GM21528 (cell line): ENCODE data around the gene PRMT9.
A peak's percentile ranks its signal among the peaks of the same experiment; 100 is the strongest.

Experiments used
- ATAC-seq: cut with Tn5 transposase; IDR thresholded peaks from one replicate; pipeline ENCODE4 v1.9.1; 2021; ENCODE audit warnings: mild to moderate bottlenecking, moderate library complexity; ENCODE audit not compliant: unreplicated experiment, low FRiP score

PRMT9 gene

DNA sequence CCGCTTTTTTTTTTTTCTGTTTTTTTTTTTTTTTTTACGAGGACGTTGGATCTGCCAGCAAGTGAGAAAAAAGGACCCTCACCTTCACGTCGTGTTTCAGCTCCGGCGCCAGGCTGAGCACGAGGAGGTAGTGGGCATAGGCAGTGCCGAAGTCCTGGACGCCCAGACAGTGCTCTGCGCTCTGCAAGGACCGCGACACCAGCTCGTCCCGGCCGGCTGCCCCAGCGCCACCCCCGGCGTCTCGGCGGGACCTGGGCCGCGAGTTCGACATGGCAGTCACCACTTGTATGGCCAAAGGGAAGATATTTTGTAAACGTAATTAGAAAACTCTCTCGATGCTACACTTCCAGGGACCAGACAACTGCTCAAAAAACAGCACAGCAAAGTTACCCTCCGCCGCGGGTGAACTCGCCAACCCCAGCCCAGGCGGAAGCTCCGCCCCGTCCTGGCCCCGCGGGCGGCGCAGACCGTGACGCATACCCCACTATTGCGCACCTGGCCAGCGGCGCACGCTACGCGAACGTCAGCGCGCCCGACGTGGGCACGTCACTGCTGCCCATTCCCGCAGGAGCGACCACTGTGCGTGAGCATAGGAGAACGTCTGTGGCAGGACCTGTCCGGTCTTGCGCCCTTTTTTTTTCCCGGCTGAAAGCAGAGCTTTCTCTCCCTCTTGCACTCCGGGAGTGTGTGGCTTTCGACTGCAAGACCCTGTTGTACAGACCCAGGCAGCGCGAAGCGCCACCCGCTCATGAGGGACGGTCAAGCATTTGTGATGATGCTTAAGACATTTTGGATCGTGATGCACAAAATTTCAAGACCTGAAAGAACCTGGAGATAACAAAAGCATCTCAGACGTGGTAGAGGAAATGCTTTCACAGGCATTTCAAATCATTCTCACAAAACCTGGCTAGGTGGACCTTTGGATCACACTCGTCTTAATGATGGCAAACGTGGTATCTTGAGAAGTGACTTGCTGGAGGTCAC is at the start of gene PRMT9:
PRMT9 (minus strand) TSS at position 447 of the 984 bp plus-strand sequence; CDS start at position 271, 176 bp downstream.
- peak; percentile 100 for ATAC-seq

- ATAC-seq: peak; percentile 26
Observed at GRCh38 chr4:147732518-147733235, 48.7 kb upstream of the PRMT9 start.

DNA sequence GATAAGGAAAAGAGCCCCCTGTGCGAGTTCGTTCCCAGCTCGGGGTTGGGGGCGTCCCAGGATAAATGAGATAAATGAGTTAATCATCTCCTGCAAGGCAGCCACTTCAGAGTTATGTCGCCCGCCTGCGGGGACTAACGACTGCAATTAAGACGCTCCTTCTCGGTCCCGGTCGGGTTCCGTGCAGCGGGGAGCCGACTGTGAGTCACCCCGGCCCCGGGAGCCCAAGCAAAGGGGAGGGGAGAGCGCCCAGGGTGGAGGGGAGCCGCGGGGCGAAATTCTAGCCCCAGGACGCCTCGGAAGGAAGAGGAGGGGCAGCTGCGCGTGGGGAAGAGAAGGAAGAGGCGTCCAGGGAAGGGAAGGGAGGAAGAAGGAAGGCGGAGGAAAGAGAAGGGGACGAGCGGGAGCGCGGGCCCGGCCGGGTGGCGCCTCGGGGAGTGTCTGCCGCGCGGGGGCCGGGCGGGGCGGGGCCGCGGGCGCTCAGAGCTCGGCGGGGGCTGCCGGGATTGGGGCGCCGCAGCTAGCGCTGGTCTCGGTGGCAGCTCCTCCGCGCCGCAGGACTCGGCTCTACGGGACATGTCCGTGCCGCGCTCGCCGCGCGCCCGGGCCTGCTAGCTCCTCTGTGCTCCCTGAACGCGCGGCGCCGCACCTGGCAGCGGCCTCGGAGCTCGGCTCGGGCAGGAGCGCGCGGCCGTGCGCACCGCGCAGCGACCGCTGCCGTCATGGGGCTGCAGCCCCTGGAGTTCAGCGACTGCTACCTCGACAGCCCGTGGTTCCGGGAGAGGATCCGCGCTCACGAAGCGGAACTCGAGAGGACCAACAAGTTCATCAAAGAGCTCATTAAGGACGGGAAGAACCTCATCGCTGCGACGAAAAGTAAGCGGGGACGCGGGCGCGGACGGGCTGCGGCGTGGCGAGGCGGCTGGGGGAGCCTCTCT is 47.9 kb upstream of the PRMT9 start, which contains the start of gene ARHGAP10:
ARHGAP10 (plus strand) TSS at position 509 of the 938 bp plus-strand sequence; CDS start at position 723, 214 bp downstream.
- peak; percentile 70 for ATAC-seq

DNA sequence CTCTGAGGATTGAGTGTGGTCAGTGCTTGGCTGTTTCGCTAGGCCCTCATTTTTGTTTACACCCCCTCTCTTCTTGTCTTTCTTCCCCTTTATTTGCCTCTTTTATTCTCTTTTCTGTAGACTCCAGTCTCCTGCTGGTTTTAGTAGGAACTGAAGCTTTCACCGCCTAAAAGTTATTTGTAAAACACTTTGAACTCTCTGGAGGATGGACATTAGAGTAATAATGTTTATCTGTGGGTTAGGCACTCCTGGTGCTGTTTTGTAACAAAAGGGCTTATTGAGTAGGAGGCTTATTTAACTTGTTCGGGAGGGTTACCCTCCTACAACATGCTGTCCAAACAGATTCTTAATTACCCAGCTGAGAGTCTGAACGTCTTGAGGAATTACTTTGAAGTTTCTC is 46.4 kb upstream of the PRMT9 start:
- no peak for ATAC-seq

DNA sequence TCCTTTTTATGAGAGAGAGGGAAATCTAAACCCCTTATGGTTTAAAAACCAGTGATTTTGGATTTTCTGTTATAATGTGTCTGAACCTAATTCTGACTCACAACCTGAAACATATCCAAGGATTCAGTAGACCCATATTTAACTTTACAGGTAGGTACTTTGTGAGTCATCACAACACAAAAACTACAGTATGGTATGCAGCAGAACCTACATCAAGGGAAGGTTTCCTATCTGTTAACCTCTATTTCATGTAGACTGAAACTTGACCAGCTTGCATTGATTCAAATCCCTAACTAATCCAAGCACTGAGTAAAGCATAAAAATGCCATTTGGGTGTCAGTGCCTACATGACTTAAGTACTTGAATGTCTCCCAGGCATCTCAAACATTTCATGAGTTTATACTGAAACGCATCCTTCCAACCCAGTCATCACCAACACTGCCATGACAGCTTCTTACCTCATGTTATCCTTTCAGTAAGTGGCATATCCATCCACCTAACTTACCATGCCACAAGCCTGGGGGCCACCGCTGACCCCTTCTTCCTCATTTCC is 43.6 kb upstream of the PRMT9 start:
- no peak for ATAC-seq

- ATAC-seq: no peak
Observed at GRCh38 chr4:147725673-147726072, 41.7 kb upstream of the PRMT9 start.

- no peak for ATAC-seq
Observed at GRCh38 chr4:147724468-147725201, 40.7 kb upstream of the PRMT9 start.

GRCh38 chr4:147723326-147723725 is 39.4 kb upstream of the PRMT9 start:
- no peak for ATAC-seq

DNA sequence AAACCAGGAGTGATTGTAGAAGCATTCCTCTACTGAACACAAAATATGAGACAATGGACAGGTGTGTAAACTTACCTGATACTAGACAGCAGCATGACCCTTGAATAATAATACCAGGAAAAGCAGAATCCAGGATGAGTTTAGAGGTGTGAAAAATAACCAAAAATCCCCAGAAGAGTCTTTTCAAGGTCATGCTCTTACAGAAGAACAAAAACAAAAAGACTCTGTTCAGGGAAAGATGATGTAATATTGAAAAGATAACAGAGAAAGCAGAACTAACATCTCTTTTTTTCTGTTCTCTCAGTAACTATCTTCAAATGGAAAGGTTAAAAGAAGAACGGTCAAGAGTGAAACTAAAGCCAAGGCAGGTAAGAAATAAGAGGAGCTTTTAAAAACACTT is 33.9 kb upstream of the PRMT9 start:
- ATAC-seq: peak; percentile 79

DNA sequence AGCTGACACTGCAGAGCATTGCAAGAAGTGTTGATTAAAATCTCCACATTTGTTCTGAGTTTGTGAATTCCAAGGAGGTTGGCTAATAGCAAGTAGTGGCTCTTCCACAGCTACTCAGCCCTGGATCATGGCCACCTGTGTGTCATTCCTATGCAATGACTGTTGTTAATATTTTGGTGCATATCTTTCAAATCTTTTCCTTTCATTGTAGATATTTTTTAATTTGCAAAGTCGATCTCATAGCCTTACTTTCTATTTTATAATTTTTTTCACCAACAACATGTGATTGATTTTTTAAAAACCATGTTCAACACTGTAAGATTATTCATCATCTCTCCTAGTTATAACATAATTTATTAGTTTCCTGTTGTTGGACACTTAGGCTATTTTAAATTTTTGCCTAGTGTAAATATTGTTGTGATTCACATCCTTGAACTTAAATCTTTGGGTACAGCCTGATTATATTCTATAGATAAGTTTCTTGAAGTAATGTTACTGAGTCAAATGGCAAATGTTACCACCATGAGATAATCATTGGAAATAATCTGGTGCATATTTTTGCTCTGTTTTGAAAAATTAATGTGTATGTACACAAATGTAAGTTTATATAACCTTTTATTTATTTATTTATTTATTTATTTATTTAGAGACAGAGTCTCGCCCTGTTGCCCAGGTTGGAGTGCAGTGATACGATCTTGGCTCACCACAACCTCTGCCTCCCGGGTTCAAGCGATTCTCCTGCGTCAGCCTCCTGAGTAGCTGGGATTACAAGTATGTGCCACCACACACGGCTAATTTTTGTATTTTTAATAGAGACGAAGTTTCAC is 30.8 kb upstream of the PRMT9 start:
- ATAC-seq: no peak

GRCh38 chr4:147709999-147710398 is 26.0 kb upstream of the PRMT9 start:
- ATAC-seq: no peak

DNA sequence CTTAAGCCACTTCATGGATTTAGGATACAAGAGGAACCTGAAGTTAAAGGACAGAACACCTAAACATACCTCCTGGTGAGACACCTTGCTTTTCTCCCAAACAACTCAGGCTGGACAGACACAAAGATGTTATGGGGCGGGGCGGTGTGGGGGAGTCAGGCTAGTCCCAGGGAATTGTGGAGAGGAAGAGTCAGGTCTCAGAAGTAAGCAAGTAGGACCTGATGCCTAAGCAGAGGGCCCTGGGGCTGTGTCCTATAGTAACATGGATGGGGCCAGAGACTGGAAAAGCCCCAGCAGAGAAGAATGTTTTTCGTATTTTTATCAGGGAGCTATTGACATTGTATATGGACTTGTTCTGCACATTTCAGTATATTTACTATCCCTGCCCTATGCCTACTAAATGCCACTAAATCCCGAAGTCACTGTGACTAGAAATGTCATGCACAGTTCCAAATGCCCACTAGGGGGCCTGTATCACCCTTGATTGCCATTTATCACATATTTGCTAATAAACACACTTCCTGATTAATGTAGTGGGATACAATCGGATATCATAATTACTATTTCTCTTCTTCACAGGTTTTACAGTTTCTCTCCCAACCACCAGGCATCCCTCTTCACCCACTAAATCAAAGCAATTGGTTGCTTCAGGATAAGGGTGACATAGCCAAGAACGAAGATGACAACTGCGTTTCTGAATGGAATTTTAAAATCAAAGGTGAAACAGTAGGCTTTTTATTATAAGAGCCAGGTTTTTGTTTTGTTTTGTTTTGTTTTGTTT is 24.1 kb upstream of the PRMT9 start:
- no peak for ATAC-seq

DNA sequence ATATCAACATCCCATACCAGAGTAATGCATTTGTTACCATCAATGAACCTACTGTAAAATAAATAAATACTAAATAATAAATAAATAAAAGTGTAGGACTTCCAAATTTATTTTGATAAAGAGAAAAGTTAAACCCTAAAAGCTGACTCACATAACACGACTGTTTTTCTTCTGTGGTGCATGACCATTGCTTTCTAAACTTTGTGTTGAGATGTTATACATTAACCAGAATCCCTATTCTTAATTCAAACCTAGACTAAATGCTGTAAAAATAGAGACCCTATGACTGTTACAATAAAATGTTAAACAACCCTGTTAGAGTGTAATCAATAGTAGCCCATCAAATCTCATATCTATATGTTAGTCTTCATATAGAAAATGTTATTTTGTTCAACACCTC is 20.9 kb upstream of the PRMT9 start:
- ATAC-seq: no peak

GRCh38 chr4:147696866-147697265 is 12.9 kb upstream of the PRMT9 start:
- no peak for ATAC-seq

GRCh38 chr4:147693218-147693617 is 9.3 kb upstream of the PRMT9 start:
- ATAC-seq: no peak

GRCh38 chr4:147691820-147692219 is 7.9 kb upstream of the PRMT9 start:
- no peak for ATAC-seq

GRCh38 chr4:147689067-147689466 is 5.1 kb upstream of the PRMT9 start:
- ATAC-seq: no peak

- peak; percentile 14 for ATAC-seq
Observed at GRCh38 chr4:147683188-147683591, 773 bp downstream of the PRMT9 start.
